Endothelial cell of umbilical vein (primary cell): ENCODE measurements around the gene NEDD4L.

Experiments used
- EZH2 ChIP-seq: IDR thresholded peaks from 2 replicates; pipeline ENCODE4 v1.6.1; 2012; ENCODE audit warnings: borderline replicate concordance, low read depth, mild to moderate bottlenecking, moderate library complexity, low read length, inconsistent platforms; ENCODE audit not compliant: severe bottlenecking
- FOS ChIP-seq: IDR thresholded peaks from 2 replicates; pipeline ENCODE4 v1.6.1; 2011; ENCODE audit warnings: mild to moderate bottlenecking, low read length, moderate library complexity, borderline replicate concordance; ENCODE audit not compliant: insufficient read depth
- POLR2A ChIP-seq: IDR thresholded peaks from 2 replicates; pipeline ENCODE4 v1.6.1; 2012; ENCODE audit warnings: low read depth, mild to moderate bottlenecking, control low read depth, low read length
- POLR2AphosphoS5 ChIP-seq: IDR thresholded peaks from 2 replicates; pipeline ENCODE4 v1.6.1; 2012; ENCODE audit warnings: low read depth, mild to moderate bottlenecking, control low read depth, low read length, moderate library complexity; ENCODE audit not compliant: insufficient read depth
- TF ChIP-seq, protein P1 (sequence below), 2 donors: IDR thresholded peaks; 1 replicate in 1 of 2; 2 replicates in 1 of 2; pipeline ENCODE4 v1.5.1; 2011; ENCODE audit warnings: low read length in 2 of 2, mild to moderate bottlenecking in 2 of 2, moderate library complexity in 2 of 2, control low read depth in 1 of 2, inconsistent platforms in 1 of 2, low read depth in 1 of 2; ENCODE audit not compliant: insufficient read depth in 1 of 2; ENCODE audit errors: extremely low read depth in 1 of 2
- TF ChIP-seq, protein P2 (sequence below): IDR thresholded peaks from 2 replicates; pipeline ENCODE4 v1.6.1; 2011; ENCODE audit not compliant: insufficient read depth, insufficient read length

DNA sequence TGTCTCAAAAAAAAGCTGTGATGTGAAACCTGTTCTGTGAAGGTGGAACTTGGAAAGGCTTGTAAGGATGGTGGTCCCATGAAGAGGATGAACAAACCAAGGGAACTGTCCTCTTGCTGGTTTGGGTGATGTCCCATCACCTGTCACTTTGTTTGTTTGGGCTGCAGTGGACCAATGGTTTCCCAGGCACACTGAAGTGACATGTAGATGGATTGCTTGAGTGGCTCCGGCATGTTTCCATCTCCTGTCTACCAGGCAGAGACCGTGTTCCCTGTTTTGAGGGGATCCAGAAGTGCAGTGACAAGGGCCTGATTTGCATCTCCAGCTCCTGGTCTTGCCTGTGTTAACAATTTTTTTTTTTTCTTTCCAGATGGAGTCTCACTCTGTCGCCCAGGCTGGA is 8.9 kb downstream of the NEDD4L start:
- TF ChIP-seq, protein P1, sequence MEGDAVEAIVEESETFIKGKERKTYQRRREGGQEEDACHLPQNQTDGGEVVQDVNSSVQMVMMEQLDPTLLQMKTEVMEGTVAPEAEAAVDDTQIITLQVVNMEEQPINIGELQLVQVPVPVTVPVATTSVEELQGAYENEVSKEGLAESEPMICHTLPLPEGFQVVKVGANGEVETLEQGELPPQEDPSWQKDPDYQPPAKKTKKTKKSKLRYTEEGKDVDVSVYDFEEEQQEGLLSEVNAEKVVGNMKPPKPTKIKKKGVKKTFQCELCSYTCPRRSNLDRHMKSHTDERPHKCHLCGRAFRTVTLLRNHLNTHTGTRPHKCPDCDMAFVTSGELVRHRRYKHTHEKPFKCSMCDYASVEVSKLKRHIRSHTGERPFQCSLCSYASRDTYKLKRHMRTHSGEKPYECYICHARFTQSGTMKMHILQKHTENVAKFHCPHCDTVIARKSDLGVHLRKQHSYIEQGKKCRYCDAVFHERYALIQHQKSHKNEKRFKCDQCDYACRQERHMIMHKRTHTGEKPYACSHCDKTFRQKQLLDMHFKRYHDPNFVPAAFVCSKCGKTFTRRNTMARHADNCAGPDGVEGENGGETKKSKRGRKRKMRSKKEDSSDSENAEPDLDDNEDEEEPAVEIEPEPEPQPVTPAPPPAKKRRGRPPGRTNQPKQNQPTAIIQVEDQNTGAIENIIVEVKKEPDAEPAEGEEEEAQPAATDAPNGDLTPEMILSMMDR (IDR thresholded peaks at IDR 0.05; ENCODE audit: extremely low read depth in 1 of 2, insufficient read depth in 1 of 2, low read depth in 1 of 2, low read length in 2 of 2), result no peak
- TF ChIP-seq POLR2A (no peak), EZH2 (no peak), POLR2AphosphoS5 (no peak), FOS (no peak)
- TF ChIP-seq, protein P2, sequence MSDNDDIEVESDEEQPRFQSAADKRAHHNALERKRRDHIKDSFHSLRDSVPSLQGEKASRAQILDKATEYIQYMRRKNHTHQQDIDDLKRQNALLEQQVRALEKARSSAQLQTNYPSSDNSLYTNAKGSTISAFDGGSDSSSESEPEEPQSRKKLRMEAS, result no peak
